SU-DHL-6 (cell line): Measurements from ENCODE around the gene TMEM39B.

ENCODE experiments used
- EZH2phosphoT487 ChIP-seq: fragments of 200-600 bp; sonication (generic), shearing (Covaris generic); conservative IDR thresholded peaks from 2 replicates; pipeline ENCODE4 v1.6.1; 2018; ENCODE audit warnings: mild to moderate bottlenecking, antibody characterized with exemption, low read length, moderate library complexity, mixed read lengths
- TF ChIP-seq, protein P1 (sequence below): fragments of 200-600 bp; sonication (generic); IDR thresholded peaks from one replicate; pipeline ENCODE4 v1.5.1; 2017; ENCODE audit warnings: antibody characterized with exemption, mild to moderate bottlenecking, low read length, moderate library complexity; ENCODE audit not compliant: insufficient read depth, poor library complexity, severe bottlenecking

DNA sequence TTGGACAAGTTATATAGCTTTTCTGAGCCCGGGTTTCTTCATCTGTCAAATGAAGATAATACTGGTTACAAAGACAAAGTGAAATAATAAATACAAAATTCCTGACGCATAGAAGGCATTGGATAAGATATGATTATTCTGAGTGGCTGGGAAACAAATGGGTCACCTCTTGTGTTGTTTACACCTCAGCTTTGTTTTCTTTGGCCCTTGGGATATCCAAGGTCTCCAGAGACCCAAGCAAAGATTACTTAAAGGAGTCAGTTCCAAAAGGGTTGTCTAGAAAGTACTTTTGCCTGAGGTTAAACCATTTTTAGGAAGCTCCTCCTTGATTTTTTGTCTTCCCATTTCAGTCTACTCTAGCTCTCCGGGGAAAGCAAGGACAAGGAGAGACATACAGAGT lies 49.4 kb upstream of the TMEM39B start:
- TF ChIP-seq, protein P1, sequence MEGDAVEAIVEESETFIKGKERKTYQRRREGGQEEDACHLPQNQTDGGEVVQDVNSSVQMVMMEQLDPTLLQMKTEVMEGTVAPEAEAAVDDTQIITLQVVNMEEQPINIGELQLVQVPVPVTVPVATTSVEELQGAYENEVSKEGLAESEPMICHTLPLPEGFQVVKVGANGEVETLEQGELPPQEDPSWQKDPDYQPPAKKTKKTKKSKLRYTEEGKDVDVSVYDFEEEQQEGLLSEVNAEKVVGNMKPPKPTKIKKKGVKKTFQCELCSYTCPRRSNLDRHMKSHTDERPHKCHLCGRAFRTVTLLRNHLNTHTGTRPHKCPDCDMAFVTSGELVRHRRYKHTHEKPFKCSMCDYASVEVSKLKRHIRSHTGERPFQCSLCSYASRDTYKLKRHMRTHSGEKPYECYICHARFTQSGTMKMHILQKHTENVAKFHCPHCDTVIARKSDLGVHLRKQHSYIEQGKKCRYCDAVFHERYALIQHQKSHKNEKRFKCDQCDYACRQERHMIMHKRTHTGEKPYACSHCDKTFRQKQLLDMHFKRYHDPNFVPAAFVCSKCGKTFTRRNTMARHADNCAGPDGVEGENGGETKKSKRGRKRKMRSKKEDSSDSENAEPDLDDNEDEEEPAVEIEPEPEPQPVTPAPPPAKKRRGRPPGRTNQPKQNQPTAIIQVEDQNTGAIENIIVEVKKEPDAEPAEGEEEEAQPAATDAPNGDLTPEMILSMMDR: no peak
- TF ChIP-seq EZH2phosphoT487: no peak
